ENCODE results near the gene NOS1AP. TPM values are rescaled to one million over a fixed set of nuclear protein-coding genes. Genes with fewer than 3 reads are reported as not detected.

The NOS1AP gene
- total and polyA plus RNA-seq, 12 donors, result 0.37 to 12.0 (median 3.1) TPM

GRCh38 chr1:162023181-162023546, 46.3 kb upstream of the NOS1AP start:
- DNase-seq, result no peak
- Histone ChIP-seq H3K36me3 (replicated peaks in 1 of 2) (no peaks in the 10 kb centered on the region), H3K27ac (peak overlapping the region in 3 of 5 donors; percentile 39 to 77 (median 65)), H3K27me3 (no peaks in the 10 kb centered on the region), H3K9me3 (replicated peaks in 1 of 3) (no peaks in the 10 kb centered on the region), H3K4me3 (peak overlapping the region in 2 of 4 donors; percentile 66 to 67), H3K4me1 (replicated peaks in 1 of 2) (peaks cover 0 to 6% of the 10 kb centered on the region in 2 donors)
- intact Hi-C loops (cut with DNase I), result no loop called here
- TF ChIP-seq CTCF (IDR thresholded peaks at IDR 0.05) (no peak), POLR2A (IDR thresholded peaks at IDR 0.05) (no peak)
- WGBS, 4 donors, result 25 to 41% (median 36%) methylated on average over 16 to 20 of the region's 20 CpGs

GRCh38 chr1:162023547-162024501, 45.7 kb upstream of the NOS1AP start, which contains the start of gene OLFML2B:
TSS of gene OLFML2B (minus strand) at chr1:162023869. CDS start at chr1:162023430, 439 bp downstream.
- TF ChIP-seq CTCF (IDR thresholded peaks at IDR 0.05) (peak in 4 of 6 experiments; percentile 28 to 43 (median 38)), POLR2A (IDR thresholded peaks at IDR 0.05) (peak in 1 of 2 donors; percentile 46)
- WGBS, 4 donors, result 1 to 3% (median 1%) methylated on average over 14 to 85 of the region's 85 CpGs
- Histone ChIP-seq H3K9me3 (replicated peaks in 1 of 3) (no peaks in the 10 kb centered on the region), H3K36me3 (replicated peaks in 1 of 2) (no peaks in the 10 kb centered on the region), H3K4me3 (peak within 1 kb of the TSS in 2 of 4 donors; percentile 66 to 67), H3K4me1 (replicated peaks in 1 of 2) (peaks cover 0 to 6% of the 10 kb centered on the region in 2 donors), H3K27ac (peak within 1 kb of the TSS in 3 of 5 donors; percentile 39 to 77 (median 65)), H3K27me3 (no peaks in the 10 kb centered on the region)
- peak; percentile 65 to 80 (median 74) for DNase-seq
- intact Hi-C loops (cut with DNase I), result no loop called here

- intact Hi-C loops (cut with DNase I), result no loop called here
- WGBS, 4 donors, result 78 to 94% (median 86%) methylated on average over 2 of the region's 2 CpGs
- no peaks in the 10 kb centered on the region for H3K27me3 ChIP-seq
- no peak overlapping the region for H3K4me3 ChIP-seq
- DNase-seq, result no peak
- TF ChIP-seq POLR2A (IDR thresholded peaks at IDR 0.05) (no peak), CTCF (IDR thresholded peaks at IDR 0.05) (no peak)
- no peak overlapping the region for H3K27ac ChIP-seq
- no peaks in the 10 kb centered on the region for H3K9me3 ChIP-seq (replicated peaks in 1 of 3)
- no peaks in the 10 kb centered on the region for H3K36me3 ChIP-seq (replicated peaks in 1 of 2)
- H3K4me1 ChIP-seq (replicated peaks in 1 of 2), result no peaks in the 10 kb centered on the region
Measured at GRCh38 chr1:162025541-162025940, 44.0 kb upstream of the NOS1AP start.

DNA sequence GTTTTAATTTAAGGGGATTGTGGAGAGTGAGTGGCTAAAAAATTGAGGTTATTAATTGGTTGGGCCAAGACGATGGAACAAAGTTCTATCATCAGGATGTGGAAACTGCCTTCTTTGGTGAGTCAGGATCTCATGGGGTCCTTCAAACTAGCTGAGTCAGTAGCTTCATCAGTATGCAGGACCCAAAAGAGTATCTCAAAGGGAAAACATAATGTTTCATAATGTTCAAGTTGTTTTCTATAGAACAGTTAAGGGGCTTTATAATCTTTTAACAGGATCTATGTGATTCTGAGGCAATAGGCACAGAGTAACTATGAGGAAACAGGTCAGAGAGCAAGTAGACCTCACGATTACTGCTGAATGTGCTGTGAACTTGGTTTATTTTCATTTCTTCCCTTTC, 42.6 kb upstream of the NOS1AP start:
- no peak for DNase-seq
- intact Hi-C loops (cut with DNase I), result no loop called here
- H3K27ac ChIP-seq, result no peak overlapping the region
- no peaks in the 10 kb centered on the region for H3K27me3 ChIP-seq
- H3K4me1 ChIP-seq (replicated peaks in 1 of 2), result no peaks in the 10 kb centered on the region
- WGBS, 4 donors, result 54 to 66% (median 60%) methylated on average over 2 of the region's 2 CpGs
- H3K4me3 ChIP-seq, result no peak overlapping the region
- H3K36me3 ChIP-seq (replicated peaks in 1 of 2), result no peaks in the 10 kb centered on the region
- TF ChIP-seq POLR2A (IDR thresholded peaks at IDR 0.05) (no peak), CTCF (IDR thresholded peaks at IDR 0.05) (no peak)
- no peaks in the 10 kb centered on the region for H3K9me3 ChIP-seq (replicated peaks in 1 of 3)
